ENCODE results near the gene HADHB. TPM values are rescaled to one million over a fixed set of nuclear protein-coding genes. Genes with fewer than 3 reads are reported as not detected.
"Not testable (repeated sequence)": the region's sequence is repeated elsewhere in the genome, so short reads cannot be mapped to it uniquely, and the experiment has no call there.

HADHB gene
- total and polyA plus RNA-seq, 8 donors, result 120 to 150 (median 131) TPM

DNA sequence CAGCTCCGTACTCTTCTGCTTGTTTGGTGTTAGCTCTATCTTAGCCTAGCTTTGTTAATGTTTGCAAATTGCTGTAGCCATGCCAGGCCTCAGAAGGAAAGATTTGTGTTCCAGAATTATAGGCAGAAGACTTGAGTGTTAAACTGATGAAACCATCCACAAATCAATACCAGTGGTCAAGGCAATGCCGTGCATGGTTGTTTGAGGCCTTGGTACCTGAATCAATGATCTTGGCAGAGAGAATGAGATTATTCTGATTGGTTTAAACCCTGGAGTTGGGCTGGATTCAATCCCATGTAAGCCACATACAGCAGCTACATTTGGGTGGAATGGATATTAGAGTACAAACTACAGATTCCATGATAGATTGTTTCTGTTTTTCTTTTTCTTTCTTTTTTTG, 4.9 kb downstream of the HADHB start:
- H3K27ac ChIP-seq, result no peak overlapping the region
- TF ChIP-seq, protein P1, sequence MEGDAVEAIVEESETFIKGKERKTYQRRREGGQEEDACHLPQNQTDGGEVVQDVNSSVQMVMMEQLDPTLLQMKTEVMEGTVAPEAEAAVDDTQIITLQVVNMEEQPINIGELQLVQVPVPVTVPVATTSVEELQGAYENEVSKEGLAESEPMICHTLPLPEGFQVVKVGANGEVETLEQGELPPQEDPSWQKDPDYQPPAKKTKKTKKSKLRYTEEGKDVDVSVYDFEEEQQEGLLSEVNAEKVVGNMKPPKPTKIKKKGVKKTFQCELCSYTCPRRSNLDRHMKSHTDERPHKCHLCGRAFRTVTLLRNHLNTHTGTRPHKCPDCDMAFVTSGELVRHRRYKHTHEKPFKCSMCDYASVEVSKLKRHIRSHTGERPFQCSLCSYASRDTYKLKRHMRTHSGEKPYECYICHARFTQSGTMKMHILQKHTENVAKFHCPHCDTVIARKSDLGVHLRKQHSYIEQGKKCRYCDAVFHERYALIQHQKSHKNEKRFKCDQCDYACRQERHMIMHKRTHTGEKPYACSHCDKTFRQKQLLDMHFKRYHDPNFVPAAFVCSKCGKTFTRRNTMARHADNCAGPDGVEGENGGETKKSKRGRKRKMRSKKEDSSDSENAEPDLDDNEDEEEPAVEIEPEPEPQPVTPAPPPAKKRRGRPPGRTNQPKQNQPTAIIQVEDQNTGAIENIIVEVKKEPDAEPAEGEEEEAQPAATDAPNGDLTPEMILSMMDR (IDR thresholded peaks at IDR 0.05), result no peak
- H3K36me3 ChIP-seq, result peaks cover 0 to 4% of the 10 kb centered on the region in 2 donors
- H3K27me3 ChIP-seq, result no peaks in the 10 kb centered on the region
- intact Hi-C loops (cut with DNase I), result loop anchor here in 1 of 2 donors (10.0 kb wide), 1 partner anchor 45 kb away; no protein-coding TSS in a partner anchor
- H3K4me1 ChIP-seq, result peaks cover 14 to 42% of the 10 kb centered on the region in 2 donors
- DNase-seq (no peak), ATAC-seq (no peak)
- H3K9me3 ChIP-seq, result no peaks in the 10 kb centered on the region
- H3K4me3 ChIP-seq, result no peak overlapping the region

DNA sequence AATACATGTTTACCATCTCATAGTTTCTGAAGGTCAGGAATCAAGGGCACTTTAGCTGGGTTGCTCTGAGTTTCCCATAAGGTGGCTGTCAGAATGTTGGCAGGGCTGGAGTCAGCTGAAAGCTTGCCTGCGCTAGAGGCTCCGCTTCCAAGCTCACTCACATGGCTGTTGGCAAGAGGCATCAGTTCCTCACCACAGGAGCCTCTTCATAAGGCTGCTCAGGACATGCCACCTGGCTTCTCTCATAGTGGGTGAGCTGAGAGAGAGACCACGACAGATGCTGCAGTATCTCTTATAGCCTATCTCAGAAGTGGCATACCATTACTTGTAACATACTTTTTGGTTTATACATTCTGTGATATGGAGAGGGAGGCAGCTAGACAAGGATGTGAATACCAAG, 7.2 kb downstream of the HADHB start:
- TF ChIP-seq, protein P1 (IDR thresholded peaks at IDR 0.05), result no peak
- Histone ChIP-seq H3K36me3 (peaks cover 0 to 6% of the 10 kb centered on the region in 2 donors), H3K9me3 (no peaks in the 10 kb centered on the region), H3K27ac (no peak overlapping the region), H3K27me3 (no peaks in the 10 kb centered on the region), H3K4me3 (no peak overlapping the region), H3K4me1 (peaks cover 0 to 33% of the 10 kb centered on the region in 2 donors)
- DNase-seq (no peak), ATAC-seq (no peak)
- intact Hi-C loops (cut with DNase I), result no loop called here

DNA sequence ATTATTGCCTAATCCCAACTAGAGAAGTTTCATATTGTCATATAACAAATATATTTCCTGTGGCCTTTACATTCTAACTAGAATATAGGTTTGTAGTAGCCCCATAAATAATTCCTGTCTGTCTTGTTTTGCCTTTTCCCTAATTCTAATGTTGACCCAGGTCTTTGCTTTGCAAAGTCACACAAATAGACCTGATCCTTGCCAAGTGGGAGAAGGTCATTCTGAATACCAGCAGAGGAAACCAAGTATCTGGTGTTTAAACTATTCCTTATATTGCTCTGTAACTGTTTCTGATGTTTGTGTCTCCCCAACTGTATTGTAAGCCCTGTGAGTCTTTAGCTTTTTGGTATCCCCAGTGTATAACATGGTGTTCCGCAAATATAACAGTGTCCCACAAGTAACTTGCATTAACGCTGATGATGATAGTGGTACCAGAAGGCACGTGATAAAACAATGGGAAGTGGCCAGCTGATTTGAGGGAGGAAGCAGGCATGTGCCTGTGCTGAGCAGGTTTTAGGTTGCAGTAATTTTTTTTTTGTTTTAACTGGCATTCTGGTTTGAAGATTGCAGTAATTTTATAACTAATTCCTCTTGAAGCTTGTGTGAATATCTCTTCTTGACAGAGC, 11.1 kb downstream of the HADHB start:
- Histone ChIP-seq H3K4me3 (no peak overlapping the region), H3K9me3 (no peaks in the 10 kb centered on the region), H3K27me3 (no peaks in the 10 kb centered on the region), H3K27ac (no peak overlapping the region), H3K36me3 (peaks cover 0 to 43% of the 10 kb centered on the region in 2 donors), H3K4me1 (peaks cover 0 to 11% of the 10 kb centered on the region in 2 donors)
- no peak for DNase-seq
- intact Hi-C loops (cut with DNase I), result no loop called here
- ATAC-seq, result peak; percentile 24
- TF ChIP-seq, protein P1 (IDR thresholded peaks at IDR 0.05), result no peak

DNA sequence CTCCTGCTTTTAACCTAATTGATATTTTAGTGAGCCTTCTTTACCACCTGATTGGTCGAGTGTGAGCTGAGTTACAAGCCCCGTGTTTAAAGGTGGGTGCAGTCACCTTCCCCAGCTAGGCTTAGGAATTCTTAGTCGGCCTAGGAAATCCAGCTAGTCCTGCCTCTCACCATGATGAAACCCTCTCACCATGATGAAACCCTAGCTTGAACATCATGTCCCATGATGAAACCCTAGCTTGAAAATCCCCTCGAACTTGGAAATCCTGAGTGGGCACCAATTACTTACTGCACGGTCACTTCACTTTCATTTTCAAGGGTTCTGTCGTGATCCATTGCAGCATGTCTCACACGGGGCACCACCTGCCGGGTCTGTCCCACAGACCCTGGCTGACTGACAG, 14.1 kb downstream of the HADHB start:
- intact Hi-C loops (cut with DNase I); H3K9me3 ChIP-seq; H3K4me1 ChIP-seq; ATAC-seq; H3K27ac ChIP-seq; H3K4me3 ChIP-seq; H3K27me3 ChIP-seq; DNase-seq: not testable (repeated sequence)
- H3K36me3 ChIP-seq, result peaks cover 0 to 67% of the 10 kb centered on the region in 2 donors

DNA sequence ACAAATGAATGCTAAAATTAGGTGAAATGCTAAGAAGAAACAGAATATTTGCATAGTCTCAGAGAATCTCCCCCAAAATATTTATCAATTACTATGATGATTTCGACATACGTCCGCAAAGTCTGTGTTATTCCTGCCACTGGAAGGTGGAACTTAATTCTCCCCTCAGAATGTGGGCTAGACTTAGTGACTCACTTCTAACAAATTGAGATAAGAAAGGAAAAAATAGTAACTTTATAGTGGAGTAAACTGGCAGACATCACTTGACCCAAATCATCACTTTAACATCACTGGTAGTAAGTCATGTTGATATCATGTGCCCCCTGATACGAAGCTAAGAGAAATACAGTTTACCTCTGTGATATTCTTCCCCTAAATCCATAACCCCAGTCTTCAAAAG, 23.5 kb downstream of the HADHB start:
- Histone ChIP-seq H3K4me3 (no peak overlapping the region), H3K27ac (no peak overlapping the region), H3K27me3 (no peaks in the 10 kb centered on the region), H3K36me3 (peaks cover 0 to 38% of the 10 kb centered on the region in 2 donors), H3K4me1 (peaks cover 1 to 40% of the 10 kb centered on the region in 2 donors), H3K9me3 (no peaks in the 10 kb centered on the region)
- intact Hi-C loops (cut with DNase I), result no loop called here
- ATAC-seq (no peak), DNase-seq (no peak)
- TF ChIP-seq, protein P1 (IDR thresholded peaks at IDR 0.05), result no peak

DNA sequence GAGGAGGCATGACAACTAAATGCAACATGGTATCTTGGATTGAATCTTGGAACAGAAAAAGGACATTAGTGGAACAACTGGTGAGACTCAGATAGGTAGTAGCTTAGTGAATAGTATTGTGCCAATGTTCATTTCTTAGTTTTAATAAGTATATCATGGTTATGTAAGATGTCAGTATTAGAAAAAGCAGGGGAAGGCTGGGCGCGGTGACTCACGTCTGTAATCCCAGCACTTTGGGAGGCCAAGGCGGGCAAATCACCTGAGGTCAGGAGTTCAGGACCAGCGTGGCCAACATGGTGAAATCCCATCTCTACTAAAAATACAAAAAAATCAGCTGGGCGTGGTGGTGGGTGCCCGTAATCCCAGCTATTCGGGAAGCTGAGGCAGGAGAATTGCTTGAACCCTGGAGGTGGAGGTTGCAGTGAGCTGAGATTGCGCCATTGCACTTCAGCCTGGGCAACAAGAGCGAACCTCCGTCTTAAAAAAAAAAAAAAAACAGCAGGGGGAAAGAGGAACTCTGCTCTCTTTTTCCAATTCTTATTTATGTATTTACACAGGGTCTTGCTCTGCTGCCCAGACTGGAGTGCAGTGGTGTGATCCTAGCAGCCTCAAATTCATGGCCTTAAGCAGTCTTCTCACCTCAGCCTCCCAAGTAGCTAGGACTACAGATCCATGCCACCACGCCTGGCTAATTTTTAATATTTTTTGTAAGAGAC, 24.1 kb downstream of the HADHB start:
- H3K4me1 ChIP-seq, result peaks cover 7 to 46% of the 10 kb centered on the region in 2 donors
- peaks cover 0 to 32% of the 10 kb centered on the region in 2 donors for H3K36me3 ChIP-seq
- ATAC-seq; DNase-seq; H3K27me3 ChIP-seq; intact Hi-C loops (cut with DNase I); H3K4me3 ChIP-seq; H3K9me3 ChIP-seq: not testable (repeated sequence)
- H3K27ac ChIP-seq, result peak overlapping the region; percentile 34 to 62

All from left lung (tissue), 10 donors.